Activated CD8-positive, alpha-beta memory T cell treated with anti-CD3 and anti-CD28 coated beads for 4 hours (primary cell): ENCODE measurements around the gene GJC3.
"Not testable (repeated sequence)": the region's sequence is repeated elsewhere in the genome, so short reads cannot be mapped to it uniquely, and the experiment has no call there.

ENCODE experiments used
- DNase-seq, 2 donors: peaks; one replicate each; pipeline ENCODE4 v3.0.0-alpha.2; 2020; ENCODE audit warnings: low read depth in 2 of 2

The GJC3 gene

GRCh38 chr7:99930376-99930775, 956 bp upstream of the GJC3 start:
- no peak for DNase-seq

- no peak for DNase-seq
Measured at GRCh38 chr7:99929730-99930053, 272 bp upstream of the GJC3 start.

GRCh38 chr7:99928188-99928587, 1.2 kb downstream of the GJC3 start:
- no peak for DNase-seq

- no peak for DNase-seq
Measured at GRCh38 chr7:99927536-99927935, 1.9 kb downstream of the GJC3 start.

- DNase-seq, result no peak
Measured at GRCh38 chr7:99926321-99926720, 3.1 kb downstream of the GJC3 start.

GRCh38 chr7:99923200-99923599, 6.2 kb downstream of the GJC3 start:
- DNase-seq, result no peak

- no peak for DNase-seq
Measured at GRCh38 chr7:99920149-99920548, 9.3 kb downstream of the GJC3 start.

- no peak for DNase-seq
Measured at GRCh38 chr7:99919814-99920112, 9.7 kb downstream of the GJC3 start.

- DNase-seq, result peak; percentile 77 to 81
Measured at GRCh38 chr7:99918959-99919813, 10.2 kb downstream of the GJC3 start, which contains the start of gene TRIM4. TSS of gene TRIM4 (minus strand) at chr7:99919530. CDS start at chr7:99919401, 129 bp downstream.

- no peak for DNase-seq
Measured at GRCh38 chr7:99910976-99911375, 18.4 kb downstream of the GJC3 start.

GRCh38 chr7:99901581-99901980, 27.8 kb downstream of the GJC3 start:
- no peak for DNase-seq

GRCh38 chr7:99899830-99900519, 29.4 kb downstream of the GJC3 start:
- DNase-seq, result no peak

GRCh38 chr7:99898836-99899235, 30.6 kb downstream of the GJC3 start:
- DNase-seq, result no peak

GRCh38 chr7:99898023-99898357, 31.4 kb downstream of the GJC3 start:
- DNase-seq, result no peak

GRCh38 chr7:99897322-99898022, 31.9 kb downstream of the GJC3 start:
- DNase-seq, result no peak

- DNase-seq, result no peak
Measured at GRCh38 chr7:99894738-99895137, 34.7 kb downstream of the GJC3 start.

GRCh38 chr7:99893280-99893679, 36.1 kb downstream of the GJC3 start:
- no peak for DNase-seq

- not testable (repeated sequence) for DNase-seq
Measured at GRCh38 chr7:99890348-99890747, 39.1 kb downstream of the GJC3 start.

- not testable (repeated sequence) for DNase-seq
Measured at GRCh38 chr7:99888366-99888765, 41.1 kb downstream of the GJC3 start.

GRCh38 chr7:99881370-99881769, 48.0 kb downstream of the GJC3 start:
- no peak for DNase-seq

GRCh38 chr7:99876933-99877332, 52.5 kb downstream of the GJC3 start, which contains the start of gene OR2AE1:
TSS of gene OR2AE1 (minus strand) at chr7:99877033. CDS start at chr7:99877033, 0 bp downstream.
- no peak for DNase-seq

- no peak for DNase-seq
Measured at GRCh38 chr7:99876491-99876890, 52.9 kb downstream of the GJC3 start.
